HepG2 (cell line): ENCODE data around the gene IRAK4. TPM values are rescaled to one million over a fixed set of nuclear protein-coding genes. Genes with fewer than 3 reads are reported as not detected.

ENCODE experiments used
- GTF2F1 ChIP-seq: fragments of 150-350 bp; IDR thresholded peaks from 2 replicates; pipeline ENCODE4 v1.6.1; 2014; ENCODE audit warnings: low read length
- HOXD1 ChIP-seq: sonication (generic); formaldehyde crosslinking; IDR thresholded peaks from 2 replicates; pipeline ENCODE4 v1.5.0; 2020; ENCODE audit warnings: missing genetic modification reagents
- KLF6 ChIP-seq: IDR thresholded peaks from 2 replicates; pipeline ENCODE4 v1.8.0; 2016; ENCODE audit warnings: missing biosample characterization, missing genetic modification reagents
- MTF2 ChIP-seq: sonication (generic); formaldehyde crosslinking; IDR thresholded peaks from 2 replicates; pipeline ENCODE4 v1.5.0; 2020; ENCODE audit warnings: missing genetic modification reagents, borderline replicate concordance
- PCBP1 ChIP-seq: fragments of 200-400 bp; formaldehyde crosslinking; IDR thresholded peaks from 2 replicates; pipeline ENCODE4 v1.6.1; 2017; ENCODE audit warnings: mild to moderate bottlenecking, low read depth, low read length, borderline replicate concordance
- PRDM10 ChIP-seq: sonication (generic); formaldehyde crosslinking; IDR thresholded peaks from 2 replicates; pipeline ENCODE4 v1.4.0; 2020; ENCODE audit warnings: low read depth, missing genetic modification reagents
- PRPF4 ChIP-seq: fragments of 200-400 bp; formaldehyde crosslinking; IDR thresholded peaks from 2 replicates; pipeline ENCODE4 v1.6.1; 2016; ENCODE audit warnings: low read length, low read depth; ENCODE audit not compliant: poor library complexity, severe bottlenecking
- SNAPC5 ChIP-seq: sonication (generic); formaldehyde crosslinking; IDR thresholded peaks from 2 replicates; pipeline ENCODE4 v1.8.1; 2023; ENCODE audit warnings: mild to moderate bottlenecking, missing genetic modification reagents, borderline replicate concordance
- THYN1 ChIP-seq: sonication (generic); formaldehyde crosslinking; IDR thresholded peaks from 2 replicates; pipeline ENCODE4 v1.8.1; 2023; ENCODE audit warnings: low read depth, mild to moderate bottlenecking, moderate library complexity, missing genetic modification reagents, borderline replicate concordance
- UBTF ChIP-seq: sonication (generic); formaldehyde crosslinking; IDR thresholded peaks from 2 replicates; pipeline ENCODE4 v1.4.0; 2020; ENCODE audit warnings: mild to moderate bottlenecking, missing genetic modification reagents
- ZNF317 ChIP-seq: sonication (generic); formaldehyde crosslinking; IDR thresholded peaks from 2 replicates; pipeline ENCODE4 v1.5.0; 2020; ENCODE audit warnings: mild to moderate bottlenecking, missing genetic modification reagents
- ZNF383 ChIP-seq: sonication (generic); formaldehyde crosslinking; IDR thresholded peaks from 2 replicates; pipeline ENCODE4 v1.4.0; 2020; ENCODE audit warnings: missing genetic modification reagents, mild to moderate bottlenecking, borderline replicate concordance
- ZNF430 ChIP-seq: sonication (generic); formaldehyde crosslinking; IDR thresholded peaks from 2 replicates; pipeline ENCODE4 v1.9.0; 2021; ENCODE audit warnings: mild to moderate bottlenecking, missing genetic modification reagents
- ZNF678 ChIP-seq: sonication (generic); formaldehyde crosslinking; IDR thresholded peaks from 2 replicates; pipeline ENCODE4 v1.4.0; 2020; ENCODE audit warnings: mild to moderate bottlenecking, missing genetic modification reagents
- polyA plus RNA-seq, 8 experiments: library from polyadenylated mRNA; depleted of rRNA in 3 of 8; stranded (reverse) in 7 of 8; unstranded in 1 of 8; fragments of >200 nt; fragmentation: Illumina TruSeq in 4 of 8; extraction: Trizol in 4 of 8; gene quantifications; 2 replicates each; pipeline versions ENCODE4 v1.2.1 to v1.2.3, GENCODE V29; 2011 to 2016; ENCODE audit warnings: low read depth in 4 of 8, missing spikeins in 1 of 8, mixed read lengths in 1 of 8; ENCODE audit not compliant: insufficient read depth in 1 of 8
- total RNA-seq, 5 experiments: library from RNA; depleted of rRNA; stranded (reverse); fragments of >200 nt; fragmentation: Illumina TruSeq; extraction: Trizol; gene quantifications; 2 replicates each; pipeline ENCODE4 v1.2.3, GENCODE V29; 2016; ENCODE audit warnings: low read depth in 1 of 5
- TF ChIP-seq, protein P1 (sequence below), 2 experiments: sonication (generic) in 1 of 2; formaldehyde crosslinking in 1 of 2; IDR thresholded peaks; 2 replicates each; pipeline versions ENCODE4 v1.6.1 to v1.9.0; 2014 to 2022; ENCODE audit warnings: antibody characterized with exemption in 1 of 2, borderline replicate concordance in 1 of 2, inconsistent platforms in 1 of 2, low read depth in 1 of 2, missing genetic modification reagents in 1 of 2

The IRAK4 gene
- total and polyA plus RNA-seq, 2 of the 13 experiments (the other 11 are each of a cell fraction or from before 2014, with no cell fraction given): 6.6 to 7.1 TPM

- TF ChIP-seq PRDM10 (CRISPR knock-in tag) (no peak), ZNF383 (CRISPR knock-in tag) (no peak), MTF2 (no peak), KLF6 (CRISPR knock-in tag) (no peak), SNAPC5 (CRISPR knock-in tag) (no peak), ZNF678 (CRISPR knock-in tag) (no peak), HOXD1 (no peak), GTF2F1 (no peak), THYN1 (CRISPR knock-in tag) (0 out of 2 replicates have a peak, but pooled peaks have one; percentile 28), PRPF4 (no peak), ZNF430 (CRISPR knock-in tag) (no peak), UBTF (no peak), ZNF317 (peak; percentile 4; the same call in 1 of the 2 replicates), PCBP1 (no peak)
- TF ChIP-seq, protein P1, sequence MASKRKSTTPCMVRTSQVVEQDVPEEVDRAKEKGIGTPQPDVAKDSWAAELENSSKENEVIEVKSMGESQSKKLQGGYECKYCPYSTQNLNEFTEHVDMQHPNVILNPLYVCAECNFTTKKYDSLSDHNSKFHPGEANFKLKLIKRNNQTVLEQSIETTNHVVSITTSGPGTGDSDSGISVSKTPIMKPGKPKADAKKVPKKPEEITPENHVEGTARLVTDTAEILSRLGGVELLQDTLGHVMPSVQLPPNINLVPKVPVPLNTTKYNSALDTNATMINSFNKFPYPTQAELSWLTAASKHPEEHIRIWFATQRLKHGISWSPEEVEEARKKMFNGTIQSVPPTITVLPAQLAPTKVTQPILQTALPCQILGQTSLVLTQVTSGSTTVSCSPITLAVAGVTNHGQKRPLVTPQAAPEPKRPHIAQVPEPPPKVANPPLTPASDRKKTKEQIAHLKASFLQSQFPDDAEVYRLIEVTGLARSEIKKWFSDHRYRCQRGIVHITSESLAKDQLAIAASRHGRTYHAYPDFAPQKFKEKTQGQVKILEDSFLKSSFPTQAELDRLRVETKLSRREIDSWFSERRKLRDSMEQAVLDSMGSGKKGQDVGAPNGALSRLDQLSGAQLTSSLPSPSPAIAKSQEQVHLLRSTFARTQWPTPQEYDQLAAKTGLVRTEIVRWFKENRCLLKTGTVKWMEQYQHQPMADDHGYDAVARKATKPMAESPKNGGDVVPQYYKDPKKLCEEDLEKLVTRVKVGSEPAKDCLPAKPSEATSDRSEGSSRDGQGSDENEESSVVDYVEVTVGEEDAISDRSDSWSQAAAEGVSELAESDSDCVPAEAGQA (IDR thresholded peaks at IDR 0.05; ENCODE audit: low read depth): no peak
- TF ChIP-seq, protein P1 (CRISPR knock-in tag; IDR thresholded peaks at IDR 0.05; ENCODE audit: borderline replicate concordance): no peak
Observed at GRCh38 chr12:43758247-43758727, 464 bp upstream of the IRAK4 start (continued).
